ENCODE results near the gene TTBK1. TPM values are rescaled to one million over a fixed set of nuclear protein-coding genes. Genes with fewer than 3 reads are reported as not detected.

Gene TTBK1
- total and polyA plus RNA-seq, 10 donors: 0.05 to 0.32 (median 0.09) TPM; not detected in 1

DNA sequence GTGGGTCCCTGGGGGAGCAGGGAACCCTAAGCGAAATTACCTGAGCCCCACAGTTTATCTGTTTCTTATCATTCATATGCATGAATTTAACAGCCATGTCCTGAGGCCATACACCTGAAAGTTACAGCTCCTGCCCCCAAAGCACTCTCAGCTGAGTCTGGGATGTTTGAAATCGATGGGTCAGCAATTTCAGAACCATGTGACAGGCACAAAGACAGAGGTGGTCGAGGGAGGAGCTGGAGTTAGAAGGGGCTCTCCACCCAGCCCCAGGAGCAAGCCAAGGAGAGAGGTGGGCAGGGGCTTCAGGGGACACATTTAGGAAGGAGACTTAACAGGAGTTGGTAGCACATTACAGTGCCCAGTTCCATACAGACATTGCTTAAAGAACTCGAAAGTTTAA, 14.9 kb downstream of the TTBK1 start:
- WGBS, 5 donors: 64 to 86% (median 80%) methylated on average over 4 of the region's 4 CpGs
- no peak overlapping the region for H3K4me3 ChIP-seq
- H3K4me1 ChIP-seq: no peaks in the 10 kb centered on the region
- H3K27ac ChIP-seq: no peak overlapping the region
- DNase-seq: peak; percentile 16
- intact Hi-C loops (cut with DNase I; ENCODE audit: low total_unique reads): no loop called here
- H3K27me3 ChIP-seq (replicated peaks in 1 of 7): peaks cover 0 to 21% (median 0%) of the 10 kb centered on the region in 7 donors
- TF ChIP-seq POLR2AphosphoS5 (IDR thresholded peaks at IDR 0.05) (no peak), POLR2A (IDR thresholded peaks at IDR 0.05) (no peak)
- TF ChIP-seq, protein P1, sequence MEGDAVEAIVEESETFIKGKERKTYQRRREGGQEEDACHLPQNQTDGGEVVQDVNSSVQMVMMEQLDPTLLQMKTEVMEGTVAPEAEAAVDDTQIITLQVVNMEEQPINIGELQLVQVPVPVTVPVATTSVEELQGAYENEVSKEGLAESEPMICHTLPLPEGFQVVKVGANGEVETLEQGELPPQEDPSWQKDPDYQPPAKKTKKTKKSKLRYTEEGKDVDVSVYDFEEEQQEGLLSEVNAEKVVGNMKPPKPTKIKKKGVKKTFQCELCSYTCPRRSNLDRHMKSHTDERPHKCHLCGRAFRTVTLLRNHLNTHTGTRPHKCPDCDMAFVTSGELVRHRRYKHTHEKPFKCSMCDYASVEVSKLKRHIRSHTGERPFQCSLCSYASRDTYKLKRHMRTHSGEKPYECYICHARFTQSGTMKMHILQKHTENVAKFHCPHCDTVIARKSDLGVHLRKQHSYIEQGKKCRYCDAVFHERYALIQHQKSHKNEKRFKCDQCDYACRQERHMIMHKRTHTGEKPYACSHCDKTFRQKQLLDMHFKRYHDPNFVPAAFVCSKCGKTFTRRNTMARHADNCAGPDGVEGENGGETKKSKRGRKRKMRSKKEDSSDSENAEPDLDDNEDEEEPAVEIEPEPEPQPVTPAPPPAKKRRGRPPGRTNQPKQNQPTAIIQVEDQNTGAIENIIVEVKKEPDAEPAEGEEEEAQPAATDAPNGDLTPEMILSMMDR (IDR thresholded peaks at IDR 0.05 in 8 of 11, conservative IDR thresholded peaks at IDR 0.05 in 3 of 11): no peak
- H3K36me3 ChIP-seq: no peaks in the 10 kb centered on the region
- no peaks in the 10 kb centered on the region for H3K9me3 ChIP-seq

DNA sequence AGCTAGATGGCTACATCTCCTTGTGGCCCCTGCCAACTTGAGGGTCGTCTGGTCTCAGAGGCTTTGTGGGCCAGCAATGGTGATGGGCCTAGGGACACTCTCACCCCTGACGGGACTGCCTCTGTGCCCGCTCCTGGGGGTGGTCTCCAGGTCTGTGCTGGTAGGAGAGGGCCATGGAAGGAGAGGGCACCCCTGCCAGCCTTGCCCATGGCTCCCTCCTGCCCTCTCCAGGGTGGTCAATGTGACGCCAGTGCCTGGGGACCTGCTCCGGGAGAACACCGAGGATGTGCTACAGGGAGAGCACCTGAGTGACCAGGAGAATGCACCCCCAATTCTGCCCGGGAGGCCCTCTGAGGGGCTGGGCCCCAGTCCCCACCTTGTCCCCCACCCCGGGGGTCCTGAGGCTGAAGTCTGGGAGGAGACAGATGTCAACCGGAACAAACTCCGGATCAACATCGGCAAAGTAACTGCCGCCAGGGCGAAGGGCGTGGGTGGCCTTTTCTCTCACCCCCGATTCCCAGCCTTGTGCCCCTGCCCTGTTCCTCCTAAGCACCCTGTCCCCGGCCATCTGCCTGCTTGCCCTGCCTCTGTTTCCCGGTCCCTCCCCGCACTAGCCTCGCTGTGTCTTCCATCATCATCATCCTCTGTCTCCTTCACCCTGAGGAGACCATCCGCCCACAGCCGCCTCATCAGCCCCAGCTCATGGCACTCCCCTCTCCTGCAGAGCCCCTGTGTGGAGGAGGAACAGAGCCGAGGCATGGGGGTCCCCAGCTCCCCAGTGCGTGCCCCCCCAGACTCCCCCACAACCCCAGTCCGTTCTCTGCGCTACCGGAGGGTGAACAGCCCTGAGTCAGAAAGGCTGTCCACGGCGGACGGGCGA, 15.8 kb downstream of the TTBK1 start:
- H3K27me3 ChIP-seq (replicated peaks in 1 of 7): peaks cover 0 to 12% (median 0%) of the 10 kb centered on the region in 7 donors
- intact Hi-C loops (cut with DNase I; ENCODE audit: low total_unique reads): no loop called here
- no peak overlapping the region for H3K27ac ChIP-seq
- WGBS, 5 donors: 90 to 96% (median 93%) methylated on average over 26 to 30 of the region's 30 CpGs
- no peak overlapping the region for H3K4me3 ChIP-seq
- TF ChIP-seq POLR2AphosphoS5 (IDR thresholded peaks at IDR 0.05) (no peak), POLR2A (IDR thresholded peaks at IDR 0.05) (no peak)
- TF ChIP-seq, protein P1 (IDR thresholded peaks at IDR 0.05 in 8 of 11, conservative IDR thresholded peaks at IDR 0.05 in 3 of 11): no peak
- H3K4me1 ChIP-seq: peaks cover 0 to 5% (median 0%) of the 10 kb centered on the region in 6 donors
- DNase-seq: peak; percentile 59
- no peaks in the 10 kb centered on the region for H3K9me3 ChIP-seq
- H3K36me3 ChIP-seq: no peaks in the 10 kb centered on the region

DNA sequence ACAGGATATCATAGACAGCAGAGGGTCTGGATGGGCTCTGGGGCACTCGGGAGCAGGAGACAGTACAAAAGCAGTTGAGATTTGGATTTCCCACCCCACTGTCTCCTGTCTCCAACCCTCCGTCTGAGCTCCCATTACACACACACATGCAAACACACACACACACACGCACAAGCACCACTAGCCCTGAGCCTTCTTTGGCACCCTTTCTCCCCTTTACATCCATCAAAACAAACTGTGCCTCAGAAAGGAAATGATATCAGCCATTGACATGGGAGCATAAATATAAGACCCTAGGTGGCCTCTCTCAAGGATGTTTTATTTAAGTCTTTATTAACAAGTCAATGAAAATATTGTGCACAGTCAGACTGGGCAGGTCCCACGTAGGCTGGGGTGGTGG, 17.5 kb downstream of the TTBK1 start:
- Histone ChIP-seq H3K27ac (no peak overlapping the region), H3K36me3 (no peaks in the 10 kb centered on the region), H3K4me1 (peaks cover 0 to 5% (median 0%) of the 10 kb centered on the region in 6 donors), H3K9me3 (no peaks in the 10 kb centered on the region), H3K27me3 (replicated peaks in 1 of 7) (peaks cover 0 to 1% (median 0%) of the 10 kb centered on the region in 7 donors), H3K4me3 (no peak overlapping the region)
- no peak for DNase-seq
- 74 to 89% (median 81%) methylated on average over 4 of the region's 4 CpGs for WGBS, 5 donors
- TF ChIP-seq POLR2AphosphoS5 (IDR thresholded peaks at IDR 0.05) (no peak), POLR2A (IDR thresholded peaks at IDR 0.05) (no peak)
- TF ChIP-seq, protein P1 (IDR thresholded peaks at IDR 0.05 in 8 of 11, conservative IDR thresholded peaks at IDR 0.05 in 3 of 11): no peak
- intact Hi-C loops (cut with DNase I; ENCODE audit: low total_unique reads): loop anchor here (5.0 kb wide), 1 partner anchor 247 kb away; no protein-coding TSS in a partner anchor

DNA sequence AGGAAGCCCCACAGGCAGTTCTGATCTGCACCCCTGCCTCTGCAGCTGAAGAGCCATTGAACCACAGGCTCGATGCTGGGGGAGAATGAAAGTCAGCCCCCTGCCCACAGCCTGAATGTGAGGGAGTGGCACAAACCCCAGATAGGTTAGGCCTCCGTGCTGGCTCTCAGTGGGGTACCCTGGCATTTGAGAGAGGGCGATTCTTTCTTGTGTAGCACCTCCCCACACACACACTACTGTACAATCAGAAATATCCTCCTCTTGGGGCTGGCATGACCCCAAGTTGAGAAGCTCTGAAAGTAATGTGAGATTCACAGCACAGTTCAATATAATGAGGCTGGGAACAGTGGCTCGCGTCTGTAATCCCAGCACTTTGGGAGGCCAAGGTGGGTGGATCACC, 17.9 kb downstream of the TTBK1 start:
- H3K36me3 ChIP-seq: no peaks in the 10 kb centered on the region
- WGBS, 5 donors: 80 to 89% (median 83%) methylated on average over 5 of the region's 5 CpGs
- H3K4me3 ChIP-seq: no peak overlapping the region
- H3K27ac ChIP-seq: no peak overlapping the region
- peaks cover 0 to 5% (median 0%) of the 10 kb centered on the region in 6 donors for H3K4me1 ChIP-seq
- H3K9me3 ChIP-seq: no peaks in the 10 kb centered on the region
- intact Hi-C loops (cut with DNase I; ENCODE audit: low total_unique reads): loop anchor here (5.0 kb wide), 1 partner anchor 246 kb away; no protein-coding TSS in a partner anchor
- TF ChIP-seq POLR2AphosphoS5 (IDR thresholded peaks at IDR 0.05): no peak
- TF ChIP-seq, protein P1 (IDR thresholded peaks at IDR 0.05 in 8 of 11, conservative IDR thresholded peaks at IDR 0.05 in 3 of 11): no peak
- no peak for DNase-seq
- H3K27me3 ChIP-seq (replicated peaks in 1 of 7): no peaks in the 10 kb centered on the region
